ENCODE data around the gene MDFI. TPM values are rescaled to one million over a fixed set of nuclear protein-coding genes. Genes with fewer than 3 reads are reported as not detected.

MDFI gene
- total RNA-seq, 1 donor, result 0.09 TPM

DNA sequence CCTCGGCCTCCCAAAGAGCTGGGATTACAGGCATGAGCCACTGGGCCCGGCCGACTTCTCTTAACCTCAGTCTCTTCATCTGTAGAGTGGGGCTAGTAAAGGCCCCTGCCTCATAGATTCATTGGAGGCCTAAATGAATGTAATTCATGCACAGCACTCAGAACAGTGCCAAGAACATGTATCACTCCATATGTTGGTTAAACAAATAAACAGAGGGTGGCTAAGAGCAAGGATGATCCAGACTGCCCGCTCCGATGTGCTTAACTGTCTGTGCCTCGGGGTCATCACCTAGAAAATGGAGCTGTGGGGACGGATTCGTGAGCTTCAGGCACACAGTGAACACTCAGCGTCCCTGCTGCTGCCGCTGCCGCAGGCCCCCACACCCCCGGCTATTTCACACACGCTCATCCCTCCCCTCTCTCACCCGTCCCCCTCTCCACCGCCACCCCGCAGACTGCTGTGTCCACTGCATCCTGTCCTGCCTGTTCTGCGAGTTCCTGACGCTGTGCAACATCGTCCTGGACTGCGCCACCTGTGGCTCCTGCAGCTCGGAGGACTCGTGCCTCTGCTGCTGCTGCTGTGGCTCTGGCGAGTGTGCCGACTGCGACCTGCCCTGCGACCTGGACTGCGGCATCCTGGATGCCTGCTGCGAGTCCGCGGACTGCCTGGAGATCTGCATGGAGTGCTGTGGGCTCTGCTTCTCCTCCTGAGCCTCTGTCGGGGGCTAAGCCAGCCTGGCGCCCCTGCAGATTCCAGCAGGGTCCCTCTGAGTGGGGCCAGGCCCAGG, 14.8 kb downstream of the MDFI start:
- H3K4me3 ChIP-seq (ENCODE audit: low read depth, low read length), result no peak overlapping the region
- DNase-seq (ENCODE audit: low read depth), result no peak
- no peak for TF ChIP-seq CTCF (IDR thresholded peaks at IDR 0.05; ENCODE audit: insufficient read depth, low read length)

- no peak for TF ChIP-seq CTCF (IDR thresholded peaks at IDR 0.05; ENCODE audit: insufficient read depth, low read length)
- no peak for DNase-seq (ENCODE audit: low read depth)
These were observed 15.4 kb downstream of the MDFI start for GRCh38 chr6:41653691-41654090.

GRCh38 chr6:41654151-41654697, 16.0 kb downstream of the MDFI start:
- DNase-seq (ENCODE audit: low read depth), result no peak
- no peak overlapping the region for H3K4me3 ChIP-seq (ENCODE audit: low read depth, low read length)
- TF ChIP-seq CTCF (IDR thresholded peaks at IDR 0.05; ENCODE audit: insufficient read depth, low read length), result no peak

More at GRCh38 chr6:41653691-41654090, 15.4 kb downstream of the MDFI start:
- no peak overlapping the region for H3K4me3 ChIP-seq (ENCODE audit: low read depth, low read length)

GRCh38 chr6:41654698-41655151, 16.5 kb downstream of the MDFI start:
- no peak for TF ChIP-seq CTCF (IDR thresholded peaks at IDR 0.05; ENCODE audit: insufficient read depth, low read length)
- H3K4me3 ChIP-seq (ENCODE audit: low read depth, low read length), result no peak overlapping the region
- DNase-seq (ENCODE audit: low read depth), result no peak

DNA sequence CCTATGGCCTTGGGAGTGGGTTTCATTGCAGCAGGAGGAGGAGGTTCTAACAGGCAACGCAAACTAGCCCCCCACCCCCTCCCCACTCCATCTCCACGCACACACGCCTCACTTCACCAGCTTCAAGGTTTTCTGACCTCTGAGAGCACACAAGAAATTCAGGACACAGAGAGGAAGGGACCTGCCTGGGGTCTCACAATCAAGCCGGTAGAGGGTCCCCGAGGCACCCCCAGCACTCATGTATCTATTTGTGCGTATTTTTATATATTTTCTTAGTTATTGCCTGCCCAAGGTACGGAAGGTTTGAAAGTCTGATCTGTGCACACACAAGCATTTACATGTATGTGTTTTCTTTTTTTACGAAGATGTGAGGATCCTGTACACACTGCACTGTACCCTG, 16.9 kb downstream of the MDFI start:
- H3K4me3 ChIP-seq (ENCODE audit: low read depth, low read length), result no peak overlapping the region
- TF ChIP-seq CTCF (IDR thresholded peaks at IDR 0.05; ENCODE audit: insufficient read depth, low read length), result no peak
- no peak for DNase-seq (ENCODE audit: low read depth)

- no peak for DNase-seq (ENCODE audit: low read depth)
- no peak for TF ChIP-seq CTCF (IDR thresholded peaks at IDR 0.05; ENCODE audit: insufficient read depth, low read length)
- H3K4me3 ChIP-seq (ENCODE audit: low read depth, low read length), result no peak overlapping the region
These were observed 17.4 kb downstream of the MDFI start for GRCh38 chr6:41655646-41656001.

Data from fibroblast of the aortic adventitia (primary cell).